GM12878 (cell line): ENCODE data around the gene FKBP8. TPM values are rescaled to one million over a fixed set of nuclear protein-coding genes. Genes with fewer than 3 reads are reported as not detected.

Experiments
- ASH2L ChIP-seq: fragments of 300-600, 200-600 bp; sonication (generic); IDR thresholded peaks from 2 replicates; pipeline ENCODE4 v1.6.1; 2017; ENCODE audit warnings: low read depth, mild to moderate bottlenecking, borderline replicate concordance
- ATF7 ChIP-seq: fragments of 450-650 bp; IDR thresholded peaks from 2 replicates; pipeline ENCODE4 v1.6.1; 2016; ENCODE audit warnings: low read depth, mild to moderate bottlenecking
- CBX5 ChIP-seq: sonication (generic); IDR thresholded peaks from 2 replicates; pipeline ENCODE4 v1.6.1; 2016; ENCODE audit warnings: low read depth, moderate library complexity, mild to moderate bottlenecking, inconsistent platforms
- CEBPB ChIP-seq, 2 experiments: fragments of 150-350 bp in 1 of 2; IDR thresholded peaks; 2 replicates each; pipeline ENCODE4 v1.6.1; 2012 to 2014; ENCODE audit warnings: low read depth in 2 of 2, low read length in 2 of 2, borderline replicate concordance in 1 of 2, inconsistent platforms in 1 of 2
- ESRRA ChIP-seq: IDR thresholded peaks from 2 replicates; pipeline ENCODE4 v1.6.1; 2012; ENCODE audit warnings: mild to moderate bottlenecking, low read length, improper control_type of control experiment
- FOS ChIP-seq: IDR thresholded peaks from 3 replicates; pipeline ENCODE4 v1.6.1; 2011; ENCODE audit warnings: borderline replicate concordance; ENCODE audit not compliant: insufficient read length; ENCODE audit errors: extremely low read depth
- GATAD2B ChIP-seq: fragments of 450-650 bp; conservative IDR thresholded peaks from 2 replicates; pipeline ENCODE4 v1.6.1; 2017; ENCODE audit warnings: low read depth, mild to moderate bottlenecking, moderate library complexity
- HDAC6 ChIP-seq: fragments of 200-600 bp; sonication (generic); IDR thresholded peaks from one replicate; pipeline ENCODE4 v1.8.0; 2017; ENCODE audit warnings: antibody characterized with exemption; ENCODE audit not compliant: unreplicated experiment
- IKZF1 ChIP-seq: fragments of 450-650 bp; conservative IDR thresholded peaks from 2 replicates; pipeline ENCODE4 v1.6.1; 2017; ENCODE audit warnings: antibody characterized with exemption, mild to moderate bottlenecking
- NR2C2 ChIP-seq: IDR thresholded peaks from 2 replicates; pipeline ENCODE4 v1.6.1; 2011; ENCODE audit warnings: borderline replicate concordance, low read depth; ENCODE audit not compliant: control insufficient read depth, insufficient read length
- NR2F1 ChIP-seq: fragments of 450-650 bp; conservative IDR thresholded peaks from 2 replicates; pipeline ENCODE4 v1.6.1; 2017; ENCODE audit warnings: mild to moderate bottlenecking
- POLR2AphosphoS2 ChIP-seq: IDR thresholded peaks from 2 replicates; pipeline ENCODE4 v1.6.1; 2011; ENCODE audit warnings: low read depth, mild to moderate bottlenecking, low read length, improper control_type of control experiment, moderate library complexity
- RBBP5 ChIP-seq: fragments of 200-600 bp; sonication (generic); conservative IDR thresholded peaks from 2 replicates; pipeline ENCODE4 v1.6.1; 2016
- SUZ12 ChIP-seq: fragments of 200-600 bp; sonication (generic); IDR thresholded peaks from one replicate; pipeline ENCODE4 v1.6.1; 2018; ENCODE audit warnings: antibody characterized with exemption, mild to moderate bottlenecking; ENCODE audit not compliant: unreplicated experiment
- TARDBP ChIP-seq: IDR thresholded peaks from 2 replicates; pipeline ENCODE4 v1.6.1; 2016; ENCODE audit warnings: borderline replicate concordance
- ZNF217 ChIP-seq: fragments of 450-650 bp; IDR thresholded peaks from 2 replicates; pipeline ENCODE4 v1.6.1; 2017; ENCODE audit warnings: antibody characterized with exemption, mild to moderate bottlenecking
- polyA plus RNA-seq, 11 experiments: library from polyadenylated mRNA; depleted of rRNA in 4 of 11; unstranded in 6 of 11; stranded (reverse) in 5 of 11; fragments of >200 nt; fragmentation: Nextera tagmentation in 4 of 11; fragmentation: Illumina TruSeq in 1 of 11; extraction: Ambion mirVana in 4 of 11; extraction: Trizol in 1 of 11; gene quantifications; 1 replicate in 1 of 11; 2 replicates in 10 of 11; pipeline versions ENCODE4 v1.2.1 to v1.2.3, GENCODE V29; 2011 to 2016; ENCODE audit warnings: inconsistent platforms in 2 of 11, missing spikeins in 2 of 11, low read depth in 1 of 11
- total RNA-seq, 4 experiments: library from RNA; depleted of rRNA in 3 of 4; stranded (reverse); fragments of >200 nt in 3 of 4; fragmentation: Illumina TruSeq in 1 of 4; extraction: Trizol in 1 of 4; gene quantifications; 2 replicates each; pipeline versions ENCODE4 v1.2.1 to v1.2.3, GENCODE V29; 2013 to 2021
- TF ChIP-seq, protein P1 (sequence below): fragments of 450-650 bp; IDR thresholded peaks from 2 replicates; pipeline ENCODE4 v1.6.1; 2017; ENCODE audit warnings: mild to moderate bottlenecking, moderate library complexity
- TF ChIP-seq, protein P2 (sequence below): IDR thresholded peaks from 2 replicates; pipeline ENCODE4 v1.6.1; 2011; ENCODE audit warnings: borderline replicate concordance, low read depth, mild to moderate bottlenecking, moderate library complexity, mixed read lengths, low read length; ENCODE audit not compliant: insufficient read depth; ENCODE audit errors: extremely low read length
- TF ChIP-seq, protein P3 (sequence below): fragments of 450-650 bp; formaldehyde crosslinking; IDR thresholded peaks from 2 replicates; pipeline ENCODE4 v1.4.0; 2020; ENCODE audit warnings: mild to moderate bottlenecking, moderate library complexity
- TF ChIP-seq, protein P4 (sequence below): fragments of 450-650 bp; IDR thresholded peaks from 2 replicates; pipeline ENCODE4 v1.6.1; 2017; ENCODE audit warnings: borderline replicate concordance

The FKBP8 gene
- total and polyA plus RNA-seq, 10 of the 15 experiments (the other 5 are each of a cell fraction or from before 2014, with no cell fraction given): 0.13 to 205 (median 95.4) TPM

DNA sequence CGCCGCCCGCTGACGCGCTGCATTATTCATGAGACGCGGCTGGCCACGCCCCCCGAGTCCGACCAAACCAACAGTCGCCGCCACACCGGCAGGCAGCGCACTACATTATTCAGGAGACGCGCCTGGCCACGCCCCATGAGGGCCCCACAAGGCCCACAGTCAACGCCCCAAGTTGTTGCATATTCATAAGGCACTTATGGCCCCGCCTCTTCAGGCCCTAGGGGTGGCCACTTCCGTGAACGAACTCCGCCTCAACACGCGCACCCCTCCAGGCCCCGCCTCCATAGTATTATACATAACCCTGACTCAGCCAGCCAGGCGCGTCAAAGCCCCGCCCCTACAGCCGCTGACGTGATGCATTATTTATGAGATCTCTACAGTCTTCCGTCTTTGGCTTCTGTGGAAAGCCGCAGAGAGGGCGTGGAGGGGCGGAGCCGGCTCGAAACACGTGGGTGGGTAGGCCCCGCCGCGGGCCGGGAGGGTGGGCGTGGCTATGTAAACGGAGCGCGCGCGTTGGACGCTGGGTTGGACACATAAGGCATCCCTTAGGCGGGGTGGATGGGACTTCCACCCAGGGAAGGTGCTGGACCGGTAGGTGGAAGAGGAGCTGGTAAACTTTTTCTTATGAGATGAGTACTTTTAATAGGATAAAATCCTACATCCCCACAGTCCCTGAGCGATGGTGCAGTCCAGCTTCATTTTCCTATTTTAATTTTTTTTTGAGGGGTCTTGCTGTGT is 21.1 kb downstream of the FKBP8 start (continued):
- TF ChIP-seq, protein P1, sequence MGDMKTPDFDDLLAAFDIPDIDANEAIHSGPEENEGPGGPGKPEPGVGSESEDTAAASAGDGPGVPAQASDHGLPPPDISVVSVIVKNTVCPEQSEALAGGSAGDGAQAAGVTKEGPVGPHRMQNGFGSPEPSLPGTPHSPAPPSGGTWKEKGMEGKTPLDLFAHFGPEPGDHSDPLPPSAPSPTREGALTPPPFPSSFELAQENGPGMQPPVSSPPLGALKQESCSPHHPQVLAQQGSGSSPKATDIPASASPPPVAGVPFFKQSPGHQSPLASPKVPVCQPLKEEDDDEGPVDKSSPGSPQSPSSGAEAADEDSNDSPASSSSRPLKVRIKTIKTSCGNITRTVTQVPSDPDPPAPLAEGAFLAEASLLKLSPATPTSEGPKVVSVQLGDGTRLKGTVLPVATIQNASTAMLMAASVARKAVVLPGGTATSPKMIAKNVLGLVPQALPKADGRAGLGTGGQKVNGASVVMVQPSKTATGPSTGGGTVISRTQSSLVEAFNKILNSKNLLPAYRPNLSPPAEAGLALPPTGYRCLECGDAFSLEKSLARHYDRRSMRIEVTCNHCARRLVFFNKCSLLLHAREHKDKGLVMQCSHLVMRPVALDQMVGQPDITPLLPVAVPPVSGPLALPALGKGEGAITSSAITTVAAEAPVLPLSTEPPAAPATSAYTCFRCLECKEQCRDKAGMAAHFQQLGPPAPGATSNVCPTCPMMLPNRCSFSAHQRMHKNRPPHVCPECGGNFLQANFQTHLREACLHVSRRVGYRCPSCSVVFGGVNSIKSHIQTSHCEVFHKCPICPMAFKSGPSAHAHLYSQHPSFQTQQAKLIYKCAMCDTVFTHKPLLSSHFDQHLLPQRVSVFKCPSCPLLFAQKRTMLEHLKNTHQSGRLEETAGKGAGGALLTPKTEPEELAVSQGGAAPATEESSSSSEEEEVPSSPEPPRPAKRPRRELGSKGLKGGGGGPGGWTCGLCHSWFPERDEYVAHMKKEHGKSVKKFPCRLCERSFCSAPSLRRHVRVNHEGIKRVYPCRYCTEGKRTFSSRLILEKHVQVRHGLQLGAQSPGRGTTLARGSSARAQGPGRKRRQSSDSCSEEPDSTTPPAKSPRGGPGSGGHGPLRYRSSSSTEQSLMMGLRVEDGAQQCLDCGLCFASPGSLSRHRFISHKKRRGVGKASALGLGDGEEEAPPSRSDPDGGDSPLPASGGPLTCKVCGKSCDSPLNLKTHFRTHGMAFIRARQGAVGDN: no peak
- TF ChIP-seq, protein P2, sequence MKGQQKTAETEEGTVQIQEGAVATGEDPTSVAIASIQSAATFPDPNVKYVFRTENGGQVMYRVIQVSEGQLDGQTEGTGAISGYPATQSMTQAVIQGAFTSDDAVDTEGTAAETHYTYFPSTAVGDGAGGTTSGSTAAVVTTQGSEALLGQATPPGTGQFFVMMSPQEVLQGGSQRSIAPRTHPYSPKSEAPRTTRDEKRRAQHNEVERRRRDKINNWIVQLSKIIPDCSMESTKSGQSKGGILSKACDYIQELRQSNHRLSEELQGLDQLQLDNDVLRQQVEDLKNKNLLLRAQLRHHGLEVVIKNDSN: peak; percentile 59
- TF ChIP-seq TARDBP: no peak
- TF ChIP-seq, protein P3, sequence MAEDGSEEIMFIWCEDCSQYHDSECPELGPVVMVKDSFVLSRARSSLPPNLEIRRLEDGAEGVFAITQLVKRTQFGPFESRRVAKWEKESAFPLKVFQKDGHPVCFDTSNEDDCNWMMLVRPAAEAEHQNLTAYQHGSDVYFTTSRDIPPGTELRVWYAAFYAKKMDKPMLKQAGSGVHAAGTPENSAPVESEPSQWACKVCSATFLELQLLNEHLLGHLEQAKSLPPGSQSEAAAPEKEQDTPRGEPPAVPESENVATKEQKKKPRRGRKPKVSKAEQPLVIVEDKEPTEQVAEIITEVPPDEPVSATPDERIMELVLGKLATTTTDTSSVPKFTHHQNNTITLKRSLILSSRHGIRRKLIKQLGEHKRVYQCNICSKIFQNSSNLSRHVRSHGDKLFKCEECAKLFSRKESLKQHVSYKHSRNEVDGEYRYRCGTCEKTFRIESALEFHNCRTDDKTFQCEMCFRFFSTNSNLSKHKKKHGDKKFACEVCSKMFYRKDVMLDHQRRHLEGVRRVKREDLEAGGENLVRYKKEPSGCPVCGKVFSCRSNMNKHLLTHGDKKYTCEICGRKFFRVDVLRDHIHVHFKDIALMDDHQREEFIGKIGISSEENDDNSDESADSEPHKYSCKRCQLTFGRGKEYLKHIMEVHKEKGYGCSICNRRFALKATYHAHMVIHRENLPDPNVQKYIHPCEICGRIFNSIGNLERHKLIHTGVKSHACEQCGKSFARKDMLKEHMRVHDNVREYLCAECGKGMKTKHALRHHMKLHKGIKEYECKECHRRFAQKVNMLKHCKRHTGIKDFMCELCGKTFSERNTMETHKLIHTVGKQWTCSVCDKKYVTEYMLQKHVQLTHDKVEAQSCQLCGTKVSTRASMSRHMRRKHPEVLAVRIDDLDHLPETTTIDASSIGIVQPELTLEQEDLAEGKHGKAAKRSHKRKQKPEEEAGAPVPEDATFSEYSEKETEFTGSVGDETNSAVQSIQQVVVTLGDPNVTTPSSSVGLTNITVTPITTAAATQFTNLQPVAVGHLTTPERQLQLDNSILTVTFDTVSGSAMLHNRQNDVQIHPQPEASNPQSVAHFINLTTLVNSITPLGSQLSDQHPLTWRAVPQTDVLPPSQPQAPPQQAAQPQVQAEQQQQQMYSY: no peak
- no peak; the same call in 1 of the 2 replicates for TF ChIP-seq IKZF1
- TF ChIP-seq SUZ12: no peak
- 0 out of 2 replicates have a peak, but pooled peaks have one; percentile 24 for TF ChIP-seq NR2F1
- TF ChIP-seq ATF7: peak; percentile 91
- TF ChIP-seq FOS: no peak
- TF ChIP-seq NR2C2: no peak
- TF ChIP-seq, protein P4, sequence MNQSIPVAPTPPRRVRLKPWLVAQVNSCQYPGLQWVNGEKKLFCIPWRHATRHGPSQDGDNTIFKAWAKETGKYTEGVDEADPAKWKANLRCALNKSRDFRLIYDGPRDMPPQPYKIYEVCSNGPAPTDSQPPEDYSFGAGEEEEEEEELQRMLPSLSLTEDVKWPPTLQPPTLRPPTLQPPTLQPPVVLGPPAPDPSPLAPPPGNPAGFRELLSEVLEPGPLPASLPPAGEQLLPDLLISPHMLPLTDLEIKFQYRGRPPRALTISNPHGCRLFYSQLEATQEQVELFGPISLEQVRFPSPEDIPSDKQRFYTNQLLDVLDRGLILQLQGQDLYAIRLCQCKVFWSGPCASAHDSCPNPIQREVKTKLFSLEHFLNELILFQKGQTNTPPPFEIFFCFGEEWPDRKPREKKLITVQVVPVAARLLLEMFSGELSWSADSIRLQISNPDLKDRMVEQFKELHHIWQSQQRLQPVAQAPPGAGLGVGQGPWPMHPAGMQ: no peak
- TF ChIP-seq CBX5: no peak
- TF ChIP-seq ZNF217: no peak; the same call in 1 of the 2 replicates
- no peak for TF ChIP-seq CEBPB (IDR thresholded peaks at IDR 0.05; ENCODE audit: borderline replicate concordance in 1 of 2, low read depth in 2 of 2, low read length in 2 of 2)
- no peak for TF ChIP-seq ESRRA
- 0 out of 2 replicates have a peak, but pooled peaks have one; percentile 65 for TF ChIP-seq ASH2L
- no peak for TF ChIP-seq GATAD2B
- no peak for TF ChIP-seq HDAC6
- TF ChIP-seq RBBP5: no peak
- peak; percentile 46; the same call in 1 of the 2 replicates for TF ChIP-seq POLR2AphosphoS2
